ENCODE measurements around the gene CNBD2. TPM values are rescaled to one million over a fixed set of nuclear protein-coding genes. Genes with fewer than 3 reads are reported as not detected.
"Not testable (repeated sequence)": the region's sequence is repeated elsewhere in the genome, so short reads cannot be mapped to it uniquely, and the experiment has no call there.

Gene CNBD2
- total RNA-seq, 4 donors from 2014 or later: 6.2 to 11.5 (median 7.6) TPM

DNA sequence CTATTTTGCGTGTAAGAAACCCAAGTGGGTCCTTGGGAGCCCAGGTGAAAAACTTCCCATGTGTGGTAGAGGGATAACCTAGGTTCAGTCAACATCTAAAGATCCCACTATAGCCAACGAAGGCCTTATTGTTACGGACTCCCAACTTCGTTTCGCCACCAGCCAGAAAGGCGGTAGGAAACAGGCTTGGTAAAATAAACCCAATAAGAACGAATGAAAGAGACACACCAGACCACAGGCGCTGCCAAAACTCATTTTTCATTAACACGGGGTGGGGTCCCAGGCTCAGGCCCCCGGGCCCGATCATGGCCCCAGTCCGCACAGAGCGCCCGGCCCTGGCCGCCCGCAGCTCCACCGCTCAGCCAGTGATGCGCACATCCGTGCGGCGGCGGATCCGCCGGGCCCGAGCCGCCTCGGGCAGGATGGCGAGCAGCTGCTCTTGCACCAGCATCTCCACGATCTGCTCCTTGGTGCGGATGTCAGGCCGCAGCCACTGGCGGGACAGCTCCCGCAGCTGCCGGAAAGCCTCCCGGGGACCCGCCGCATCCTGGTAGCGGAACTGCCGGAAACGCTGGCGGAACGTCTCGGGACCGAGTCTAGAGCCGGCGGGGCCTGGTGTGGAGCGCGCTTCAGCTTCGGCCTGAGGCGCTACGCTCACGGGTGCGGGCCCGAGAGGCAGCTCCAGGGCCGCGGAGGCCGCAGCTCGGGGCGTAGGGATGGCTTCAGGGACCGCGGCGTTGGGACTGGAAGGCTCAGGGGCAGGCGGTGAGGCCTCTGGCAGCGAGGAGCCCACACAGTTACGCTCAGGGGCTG, 14.8 kb upstream of the CNBD2 start:
- intact Hi-C loops (cut with DNase I; ENCODE audit: low total_unique reads): no loop called here
- H3K4me3 ChIP-seq (ENCODE audit: low read depth, poor library complexity, severe bottlenecking): peak overlapping the region; percentile 94
- TF ChIP-seq POLR2A (IDR thresholded peaks at IDR 0.05) (no peak), CTCF (IDR thresholded peaks at IDR 0.05) (no peak)
- DNase-seq (ENCODE audit: low spot score in 2 of 2): peak in 1 of 2 donors; percentile 91
- WGBS, 2 donors: 2 to 4% methylated on average over 20 to 36 of the region's 65 CpGs

DNA sequence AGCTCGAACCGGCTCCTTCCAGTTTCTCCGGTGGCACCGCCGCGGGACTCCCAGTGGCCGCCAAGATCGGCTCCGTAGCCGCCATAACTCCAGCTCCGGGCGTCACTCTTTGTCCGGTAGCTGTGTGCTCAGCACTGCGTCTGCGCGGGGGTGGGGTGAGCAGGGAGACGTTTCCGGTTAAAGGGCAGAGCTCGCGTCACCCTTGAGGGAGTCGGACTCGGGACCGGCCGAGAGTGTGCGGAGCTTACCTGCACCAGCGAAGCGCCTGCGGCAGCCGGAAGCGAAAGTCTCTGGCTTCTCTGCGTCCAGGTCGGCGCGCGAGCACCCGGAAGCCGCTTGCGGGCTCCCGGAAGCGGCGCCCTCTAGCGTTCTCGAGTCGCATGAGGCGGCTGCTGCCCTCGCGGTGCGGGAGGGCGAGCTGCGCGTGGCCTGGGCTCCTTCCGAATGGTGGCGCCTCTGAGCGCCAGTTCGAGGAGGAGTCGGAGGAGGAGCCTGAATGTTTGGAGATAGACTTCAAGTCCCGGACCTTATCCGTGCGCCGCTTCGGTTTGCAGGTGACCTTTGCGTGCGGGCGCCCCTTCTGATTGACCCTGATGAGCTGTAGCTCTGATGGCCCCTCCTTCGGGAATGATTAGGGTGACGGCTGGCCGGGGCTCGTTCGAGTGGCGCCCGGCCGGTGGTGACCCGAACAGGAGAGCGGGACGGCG, 14.0 kb upstream of the CNBD2 start, which contains the start of gene SCAND1:
SCAND1 (minus strand) TSS at position 303 of the 707 bp plus-strand sequence; CDS start at position 85, 218 bp downstream.
- 0 to 1% methylated on average over 50 to 55 of the region's 76 CpGs for WGBS, 2 donors
- intact Hi-C loops (cut with DNase I; ENCODE audit: low total_unique reads): no loop called here
- TF ChIP-seq POLR2A (IDR thresholded peaks at IDR 0.05): peak in 1 of 2 donors; percentile 5
- TF ChIP-seq CTCF (IDR thresholded peaks at IDR 0.05): peak in 1 of 3 donors; percentile 97
- peak; percentile 92 to 98 for DNase-seq (ENCODE audit: low spot score in 2 of 2)
- H3K4me3 ChIP-seq (ENCODE audit: low read depth, poor library complexity, severe bottlenecking): peak within 1 kb of the TSS; percentile 94

DNA sequence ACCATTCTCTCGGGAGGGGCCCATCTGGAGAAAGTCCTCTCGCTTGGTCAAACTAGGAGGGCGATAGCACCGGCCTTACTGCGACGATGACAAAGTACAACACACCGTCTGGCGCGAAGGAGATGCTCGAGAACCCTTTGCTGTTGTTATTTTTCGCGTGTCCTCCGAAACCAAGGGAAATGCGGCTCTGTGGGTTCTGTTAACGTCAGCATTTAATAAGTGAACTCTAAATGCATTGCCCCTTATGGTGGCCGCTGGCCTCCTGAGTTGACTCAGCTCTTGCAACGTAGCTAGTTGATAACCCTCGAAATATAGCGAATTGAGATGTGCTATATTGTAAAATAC, 13.5 kb upstream of the CNBD2 start:
- intact Hi-C loops (cut with DNase I; ENCODE audit: low total_unique reads): no loop called here
- DNase-seq (ENCODE audit: low spot score in 2 of 2): no peak
- 1% methylated on average over 16 to 19 of the region's 19 CpGs for WGBS, 2 donors
- TF ChIP-seq CTCF (IDR thresholded peaks at IDR 0.05): no peak
- peak overlapping the region; percentile 94 for H3K4me3 ChIP-seq (ENCODE audit: low read depth, poor library complexity, severe bottlenecking)

DNA sequence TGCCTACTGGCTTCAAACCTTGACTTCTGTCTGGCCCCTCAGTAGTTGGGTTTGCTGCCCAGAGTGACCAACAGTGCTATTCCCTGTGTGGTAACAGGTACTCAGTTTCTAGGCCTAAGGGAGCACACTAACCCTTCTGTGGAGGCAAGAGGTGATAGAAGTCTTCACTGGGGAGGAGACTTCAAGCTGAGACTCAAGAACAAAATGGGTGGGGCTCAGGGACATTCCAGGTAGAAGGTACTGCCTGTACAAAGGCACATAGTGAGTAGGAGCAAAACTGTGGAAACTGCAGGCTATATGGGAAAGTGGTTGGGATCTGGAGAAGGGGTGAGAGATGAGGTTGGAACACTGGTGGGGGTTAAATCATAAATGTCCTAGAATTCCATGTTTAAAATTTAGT, 11.8 kb upstream of the CNBD2 start:
- TF ChIP-seq CTCF (IDR thresholded peaks at IDR 0.05): no peak
- TF ChIP-seq POLR2A (IDR thresholded peaks at IDR 0.05): no peak
- no peak overlapping the region for H3K4me3 ChIP-seq (ENCODE audit: low read depth, poor library complexity, severe bottlenecking)
- DNase-seq (ENCODE audit: low spot score in 2 of 2): no peak
- intact Hi-C loops (cut with DNase I; ENCODE audit: low total_unique reads): no loop called here

GRCh38 chr20:35959291-35959690, 9.1 kb upstream of the CNBD2 start:
- WGBS, 2 donors: 83 to 88% methylated on average over 6 of the region's 6 CpGs
- intact Hi-C loops (cut with DNase I; ENCODE audit: low total_unique reads); DNase-seq (ENCODE audit: low spot score in 2 of 2); H3K4me3 ChIP-seq (ENCODE audit: low read depth, poor library complexity, severe bottlenecking): not testable (repeated sequence)

- intact Hi-C loops (cut with DNase I; ENCODE audit: low total_unique reads): no loop called here
- H3K4me3 ChIP-seq (ENCODE audit: low read depth, poor library complexity, severe bottlenecking): no peak overlapping the region
- WGBS, 2 donors: 87 to 89% methylated on average over 4 of the region's 4 CpGs
- TF ChIP-seq POLR2A (IDR thresholded peaks at IDR 0.05) (no peak), CTCF (IDR thresholded peaks at IDR 0.05) (no peak)
- no peak for DNase-seq (ENCODE audit: low spot score in 2 of 2)
Observed at GRCh38 chr20:35963878-35964277, 4.5 kb upstream of the CNBD2 start.
